HG03095 (cell line): ENCODE measurements around the gene CCNG2.
A peak's percentile ranks its signal among the peaks of the same experiment; 100 is the strongest.

Source experiments
- ATAC-seq: cut with Tn5 transposase; IDR thresholded peaks from one replicate; pipeline ENCODE4 v1.9.1; 2021; ENCODE audit warnings: moderate library complexity; ENCODE audit not compliant: unreplicated experiment

Gene CCNG2

DNA sequence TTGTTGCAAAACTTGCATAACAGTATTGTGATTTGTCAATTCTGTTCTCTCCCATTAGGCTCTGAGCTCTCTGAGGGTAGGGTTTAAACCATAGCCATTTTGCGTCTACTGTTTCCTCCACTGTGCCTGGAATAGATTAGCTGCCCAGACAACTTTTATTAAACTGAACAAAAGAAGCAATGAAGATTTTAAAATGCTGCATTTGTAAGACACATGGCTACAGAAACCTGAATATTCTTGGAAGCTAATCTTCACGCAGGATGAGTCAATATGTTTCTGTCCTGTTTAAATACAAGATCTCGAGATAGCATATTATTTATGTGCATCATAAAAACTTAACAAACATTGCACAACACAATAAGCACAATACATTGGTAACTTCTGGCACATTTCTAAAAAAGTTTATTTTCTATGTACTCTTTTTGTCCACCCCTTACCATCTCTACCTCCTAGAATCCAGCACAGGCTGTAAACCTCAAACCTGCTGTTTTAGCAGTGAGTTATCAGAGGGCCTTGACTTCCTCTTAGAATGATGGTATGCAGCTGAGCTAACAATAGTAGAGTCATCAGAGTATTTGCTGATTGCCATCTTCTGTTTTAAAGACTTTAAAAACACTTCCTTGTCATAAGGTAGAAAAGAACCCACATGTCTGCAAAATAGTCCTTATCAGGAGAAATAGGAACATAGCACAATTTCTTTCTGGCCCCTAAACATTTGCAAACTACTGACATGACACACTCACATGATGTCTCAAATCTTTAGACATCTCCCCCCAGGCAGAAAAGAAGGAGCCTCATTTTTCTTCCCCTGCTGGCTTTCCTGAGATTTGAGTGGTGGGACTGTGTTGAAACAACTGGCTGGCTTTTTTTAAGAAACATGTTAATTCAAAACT is 10.6 kb upstream of the CCNG2 start:
- no peak for ATAC-seq

DNA sequence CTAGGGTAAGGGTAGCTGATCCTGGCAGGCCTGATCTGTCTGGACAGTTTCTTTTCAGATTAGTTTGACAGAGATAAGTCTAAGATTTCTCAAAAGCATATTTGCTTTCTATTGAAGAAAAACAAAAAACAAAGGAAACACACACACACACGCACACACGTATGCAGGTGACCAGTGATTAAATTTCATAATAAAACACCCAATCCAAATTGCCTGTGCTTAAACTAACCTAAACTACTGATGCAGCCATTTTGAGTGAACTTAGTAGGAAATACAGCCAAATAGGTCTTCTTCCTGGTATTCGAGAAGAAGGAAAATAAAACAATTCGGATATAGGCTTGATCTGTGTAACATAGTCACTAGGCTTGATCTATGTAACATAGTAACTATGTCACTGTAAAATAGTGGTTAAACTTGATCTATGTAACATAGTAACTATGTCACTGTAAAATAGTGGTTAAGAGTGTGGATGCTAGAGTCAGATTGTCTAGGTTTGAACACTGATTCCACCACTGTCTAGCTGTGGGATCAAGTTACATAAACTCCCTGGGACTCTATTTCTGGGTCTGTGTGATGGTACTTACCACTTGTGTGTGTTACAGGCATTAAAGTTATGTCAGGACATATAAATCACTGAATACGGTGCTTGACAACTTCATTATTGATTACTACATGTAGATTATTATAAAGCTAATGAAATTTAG is 9.8 kb upstream of the CCNG2 start:
- no peak for ATAC-seq

DNA sequence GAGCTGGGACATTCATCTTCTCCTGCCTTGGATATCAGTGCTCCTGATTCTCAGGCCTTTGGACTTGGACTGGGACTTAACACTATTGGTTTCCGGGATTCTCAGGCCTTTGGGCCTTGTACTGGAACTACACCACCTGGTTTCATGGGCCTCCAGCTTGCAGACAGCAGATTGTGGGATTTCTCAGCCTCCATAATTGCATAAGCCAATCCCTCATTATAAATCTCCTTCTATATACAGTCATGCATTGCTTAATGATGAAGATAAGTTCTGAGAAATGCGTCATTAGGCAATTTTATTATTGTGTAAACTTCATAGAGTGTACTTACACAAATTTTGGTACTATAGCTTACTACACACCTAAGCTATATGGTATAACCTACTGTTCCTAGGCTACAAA is 8.9 kb upstream of the CCNG2 start:
- no peak for ATAC-seq

DNA sequence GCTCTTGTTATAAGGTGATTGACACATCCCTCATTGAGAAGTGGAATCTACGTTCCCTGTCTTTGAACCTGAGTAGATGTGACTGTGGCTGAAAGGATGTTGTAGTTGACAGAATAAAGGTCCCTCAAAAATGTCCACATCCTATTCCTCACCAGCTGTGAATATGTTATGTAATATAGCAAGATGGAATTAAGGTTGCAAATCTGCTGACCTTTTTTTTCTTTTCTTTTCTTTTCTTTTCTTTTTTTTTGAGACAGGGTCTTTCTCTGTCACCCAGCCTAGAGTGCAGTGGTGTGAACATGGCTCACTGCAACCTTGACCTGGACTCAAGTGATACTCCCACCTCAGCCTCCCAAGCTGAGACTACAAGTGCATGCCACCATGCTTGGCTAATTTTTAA is 7.2 kb upstream of the CCNG2 start:
- no peak for ATAC-seq

GRCh38 chr4:77151241-77151640 is 5.8 kb upstream of the CCNG2 start:
- ATAC-seq = no peak

GRCh38 chr4:77152421-77152820 is 4.6 kb upstream of the CCNG2 start:
- no peak for ATAC-seq

GRCh38 chr4:77153006-77153405 is 4.0 kb upstream of the CCNG2 start:
- ATAC-seq = no peak

DNA sequence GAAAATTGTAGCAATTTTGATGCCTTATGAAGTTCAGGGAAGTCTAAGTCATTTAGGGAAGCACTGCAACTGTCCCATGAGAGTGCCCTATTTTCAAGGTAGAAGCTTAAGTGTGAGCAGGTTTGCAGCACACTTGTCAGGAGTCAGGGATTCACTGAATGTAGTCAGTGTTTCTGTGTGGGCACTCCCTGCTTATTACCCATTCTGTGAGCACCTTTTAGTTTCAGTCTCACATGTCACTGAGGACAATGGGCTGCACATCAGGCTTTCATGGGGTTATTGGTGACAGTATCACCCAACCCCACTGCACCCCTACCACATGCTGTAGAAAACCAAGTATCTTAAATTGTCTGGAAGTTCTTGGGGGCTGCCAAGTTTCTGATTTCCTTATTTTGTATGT is 2.9 kb upstream of the CCNG2 start:
- ATAC-seq = no peak

GRCh38 chr4:77154761-77155499 is 2.1 kb upstream of the CCNG2 start:
- ATAC-seq = no peak

DNA sequence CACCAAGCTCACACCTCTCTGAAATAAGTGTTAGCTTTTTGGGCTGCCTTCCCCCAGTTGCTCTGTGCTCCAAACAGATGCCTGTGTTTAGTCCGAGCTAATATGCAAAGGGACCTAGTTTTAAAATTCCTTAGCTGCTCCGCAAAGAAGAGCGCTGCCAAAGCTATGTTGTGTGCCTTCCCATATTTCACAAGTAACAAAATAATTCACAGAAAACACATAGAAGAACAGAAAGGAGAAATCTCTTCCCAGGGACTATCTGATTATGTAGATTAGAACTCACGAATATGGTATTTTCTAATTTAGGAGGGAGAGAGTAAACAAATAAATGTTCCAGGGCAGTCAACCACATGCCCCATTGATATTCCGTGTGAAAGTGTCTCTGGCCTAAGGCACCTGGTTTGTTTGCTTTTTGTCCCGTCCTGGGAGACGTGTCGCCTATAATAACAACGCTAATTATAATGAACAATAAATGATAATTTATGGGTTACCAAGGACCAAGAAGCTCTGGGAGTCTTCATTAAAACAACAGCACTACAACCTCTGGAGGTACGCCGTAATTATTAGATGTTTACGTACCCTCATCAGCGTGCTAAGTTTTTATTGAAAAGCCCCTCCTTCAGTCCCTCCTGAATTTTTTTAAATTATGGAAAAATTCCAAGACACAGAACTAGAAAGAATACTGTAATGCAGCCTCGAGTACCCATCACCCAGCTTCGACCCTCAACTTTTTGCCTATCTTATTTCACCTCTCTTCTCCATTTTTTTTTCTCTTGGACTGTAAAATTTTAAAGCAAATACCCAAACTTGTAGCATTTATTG is 1.2 kb upstream of the CCNG2 start:
- no peak for ATAC-seq

GRCh38 chr4:77156533-77156911 is 485 bp upstream of the CCNG2 start:
- ATAC-seq = peak; percentile 79

DNA sequence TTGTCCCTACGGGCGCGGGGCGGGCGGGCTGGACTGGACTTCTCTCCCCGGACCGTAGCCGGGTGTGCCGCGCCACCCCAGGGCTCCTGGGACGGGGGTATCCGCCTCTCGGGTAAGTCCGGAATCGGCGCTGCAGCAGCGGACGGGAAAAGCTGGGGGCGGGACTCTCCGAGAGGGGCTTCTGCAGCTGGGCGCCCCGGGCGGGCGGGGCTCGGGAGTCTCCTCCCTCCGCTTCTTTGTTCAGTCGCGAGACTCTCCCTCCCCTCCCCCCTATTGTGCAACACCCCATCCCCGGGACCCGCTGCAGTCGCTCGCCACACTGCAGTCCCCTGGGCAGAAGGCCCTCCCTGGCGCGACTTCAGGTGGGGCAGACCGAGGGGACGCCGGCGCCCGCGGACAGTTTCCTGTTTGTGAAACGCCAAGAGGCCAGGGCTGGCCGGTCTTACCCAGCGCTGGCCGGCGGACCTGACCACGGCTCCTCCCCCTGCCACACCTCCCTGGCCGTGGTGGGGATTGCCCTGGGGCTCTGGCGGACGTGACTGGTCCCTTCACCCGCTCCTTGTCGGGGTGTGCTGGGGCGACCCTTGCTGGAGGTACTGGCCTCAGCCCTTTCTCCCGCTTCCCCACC is 966 bp downstream of the CCNG2 start:
- ATAC-seq = peak; percentile 64

DNA sequence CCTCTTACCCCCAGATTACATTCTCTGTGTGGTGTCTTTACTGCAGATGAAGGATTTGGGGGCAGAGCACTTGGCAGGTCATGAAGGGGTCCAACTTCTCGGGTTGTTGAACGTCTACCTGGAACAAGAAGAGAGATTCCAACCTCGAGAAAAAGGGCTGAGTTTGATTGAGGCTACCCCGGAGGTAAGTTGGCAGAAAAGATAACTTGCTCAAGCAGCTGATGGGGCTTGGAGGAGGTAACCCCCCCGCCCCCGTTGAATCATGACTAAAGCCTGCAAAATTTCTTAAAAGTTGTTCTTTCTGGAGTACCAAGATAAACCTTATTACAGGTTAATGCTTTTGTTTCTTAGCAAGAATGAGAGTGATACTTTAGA is 1.5 kb downstream of the CCNG2 start:
- ATAC-seq = no peak

- ATAC-seq = no peak
Measured at GRCh38 chr4:77159806-77160205, 2.8 kb downstream of the CCNG2 start.

GRCh38 chr4:77163641-77164040 is 6.6 kb downstream of the CCNG2 start:
- ATAC-seq = no peak

DNA sequence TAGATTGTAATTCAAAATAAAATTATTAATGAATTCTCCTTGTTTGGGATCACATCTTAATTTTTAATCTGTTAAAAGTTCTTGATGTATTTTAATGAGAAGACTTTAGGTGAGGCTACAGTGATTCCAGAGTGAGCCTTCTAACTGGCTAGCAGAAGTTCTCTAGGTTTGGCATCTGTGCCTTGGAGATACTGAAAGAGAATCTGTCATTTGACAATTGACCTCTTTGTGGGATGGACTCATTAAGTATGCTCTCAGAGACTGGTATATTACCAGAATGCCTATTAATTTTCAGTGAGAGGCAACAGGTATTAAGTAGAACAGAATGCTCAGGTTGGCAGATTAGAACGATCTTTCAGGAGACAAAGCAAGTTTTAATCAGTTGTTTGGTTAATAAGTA is 10.2 kb downstream of the CCNG2 start:
- no peak for ATAC-seq

GRCh38 chr4:77167866-77168265 is 10.9 kb downstream of the CCNG2 start:
- ATAC-seq = no peak

DNA sequence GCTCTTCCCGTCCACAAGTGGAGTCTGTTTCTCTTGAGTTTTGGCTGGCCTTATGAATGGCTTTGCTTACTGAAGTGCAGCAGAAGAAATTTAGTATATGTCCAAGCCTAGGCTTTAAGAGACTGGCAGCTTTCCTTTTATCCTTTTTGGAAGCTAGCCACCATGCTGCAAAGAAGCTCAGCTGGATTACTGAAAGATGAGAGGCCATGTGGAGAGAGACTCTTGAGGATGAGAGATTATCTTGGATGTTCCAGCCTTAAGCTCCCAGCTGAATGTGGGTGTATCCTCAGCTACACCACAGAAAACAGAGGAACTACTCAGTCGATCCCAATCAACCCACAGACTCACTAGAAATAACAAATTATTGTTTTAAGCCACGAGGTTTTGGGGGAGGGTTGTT is 12.5 kb downstream of the CCNG2 start:
- ATAC-seq = no peak

- no peak for ATAC-seq
Measured at GRCh38 chr4:77170926-77171325, 13.9 kb downstream of the CCNG2 start.

- ATAC-seq = no peak
Measured at GRCh38 chr4:77172336-77172735, 15.3 kb downstream of the CCNG2 start.
